ENCODE results near the gene PRICKLE1.

- TF ChIP-seq TAF1 (IDR thresholded peaks at IDR 0.05; ENCODE audit: borderline replicate concordance, insufficient read depth, low read length) (no peak), POLR2AphosphoS5 (IDR thresholded peaks at IDR 0.05; ENCODE audit: low read depth, low read length) (no peak), REST (IDR thresholded peaks at IDR 0.05; ENCODE audit: insufficient read depth in 1 of 2, low read depth in 2 of 2, low read length in 2 of 2) (no peak)
Measured at GRCh38 chr12:42440608-42441007, 148.9 kb downstream of the PRICKLE1 start.
